Measurements from ENCODE around the gene MMP17. TPM values are rescaled to one million over a fixed set of nuclear protein-coding genes. Genes with fewer than 3 reads are reported as not detected.
"Not testable (repeated sequence)": the region's sequence is repeated elsewhere in the genome, so short reads cannot be mapped to it uniquely, and the experiment has no call there.

Gene MMP17
- total RNA-seq, 1 experiment from 2014 or later: 3.4 TPM

DNA sequence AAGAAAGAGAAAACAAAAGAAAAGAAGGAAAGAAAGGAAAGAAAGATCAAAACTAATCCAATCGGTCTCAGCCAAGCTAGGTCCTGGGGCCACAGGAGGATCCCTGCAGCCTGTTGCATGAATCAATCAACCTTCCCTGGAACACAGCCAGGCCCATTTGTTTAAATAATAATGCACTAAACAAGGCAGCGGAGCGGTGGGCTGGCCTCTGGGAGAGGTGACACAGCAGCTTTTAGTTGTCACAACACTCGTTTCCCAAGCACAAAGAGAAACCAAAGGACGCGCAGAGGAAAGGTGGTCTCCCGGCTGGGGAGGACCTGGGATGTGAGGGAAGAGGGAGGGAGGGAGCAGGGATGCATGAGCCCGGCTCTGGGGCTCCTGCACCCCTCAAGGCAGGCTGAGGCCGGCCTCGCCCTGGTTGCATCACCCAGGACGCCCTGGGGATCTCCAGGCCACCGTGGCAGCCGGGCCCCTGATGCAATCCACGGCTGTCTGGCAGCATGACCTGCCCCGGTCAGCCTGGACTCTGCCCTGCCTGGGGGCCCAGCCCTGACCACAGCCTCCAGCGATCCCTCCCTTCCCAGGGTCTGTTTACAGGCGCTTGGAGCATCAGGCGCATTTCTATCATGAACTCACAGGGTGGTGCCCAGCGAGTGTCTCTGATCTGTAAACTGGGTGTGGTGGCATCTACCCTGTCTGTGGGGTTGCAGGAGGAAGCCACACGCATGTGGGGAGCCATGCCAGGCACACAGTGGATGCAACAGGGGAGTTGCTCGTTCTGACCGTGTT, 32.5 kb downstream of the MMP17 start:
- in situ Hi-C loops (cut with HindIII; ENCODE audit: low sequenced_read_pairs): no loop called here
- DNase-seq (ENCODE audit: low spot score): no peak

GRCh38 chr12:131861261-131862083, 33.3 kb downstream of the MMP17 start:
- no peak for DNase-seq (ENCODE audit: low spot score)
- in situ Hi-C loops (cut with HindIII; ENCODE audit: low sequenced_read_pairs): no loop called here

- in situ Hi-C loops (cut with HindIII; ENCODE audit: low sequenced_read_pairs): no loop called here
- DNase-seq (ENCODE audit: low spot score): no peak
Observed at GRCh38 chr12:131862084-131862441, 33.9 kb downstream of the MMP17 start.

DNA sequence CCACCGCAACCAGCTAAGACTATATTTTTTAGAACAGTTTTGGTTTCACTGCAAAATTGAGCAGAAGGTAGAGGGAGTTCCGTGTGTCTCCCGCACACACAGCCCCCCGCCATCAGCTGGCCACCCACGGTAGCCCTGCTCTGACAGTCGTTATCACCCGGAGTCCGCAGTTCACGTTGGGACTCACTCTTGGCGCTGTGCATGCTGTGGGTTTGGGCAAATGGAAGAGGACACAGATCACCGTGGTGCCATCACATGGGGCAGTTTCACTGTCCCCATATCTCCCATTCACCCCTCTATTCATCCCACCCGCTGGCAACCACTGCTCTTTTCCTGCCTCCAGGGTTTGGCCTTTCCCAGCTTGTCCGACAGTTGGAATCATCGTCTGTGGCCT, 34.4 kb downstream of the MMP17 start:
- in situ Hi-C loops (cut with HindIII; ENCODE audit: low sequenced_read_pairs): no loop called here
- DNase-seq (ENCODE audit: low spot score): no peak

DNA sequence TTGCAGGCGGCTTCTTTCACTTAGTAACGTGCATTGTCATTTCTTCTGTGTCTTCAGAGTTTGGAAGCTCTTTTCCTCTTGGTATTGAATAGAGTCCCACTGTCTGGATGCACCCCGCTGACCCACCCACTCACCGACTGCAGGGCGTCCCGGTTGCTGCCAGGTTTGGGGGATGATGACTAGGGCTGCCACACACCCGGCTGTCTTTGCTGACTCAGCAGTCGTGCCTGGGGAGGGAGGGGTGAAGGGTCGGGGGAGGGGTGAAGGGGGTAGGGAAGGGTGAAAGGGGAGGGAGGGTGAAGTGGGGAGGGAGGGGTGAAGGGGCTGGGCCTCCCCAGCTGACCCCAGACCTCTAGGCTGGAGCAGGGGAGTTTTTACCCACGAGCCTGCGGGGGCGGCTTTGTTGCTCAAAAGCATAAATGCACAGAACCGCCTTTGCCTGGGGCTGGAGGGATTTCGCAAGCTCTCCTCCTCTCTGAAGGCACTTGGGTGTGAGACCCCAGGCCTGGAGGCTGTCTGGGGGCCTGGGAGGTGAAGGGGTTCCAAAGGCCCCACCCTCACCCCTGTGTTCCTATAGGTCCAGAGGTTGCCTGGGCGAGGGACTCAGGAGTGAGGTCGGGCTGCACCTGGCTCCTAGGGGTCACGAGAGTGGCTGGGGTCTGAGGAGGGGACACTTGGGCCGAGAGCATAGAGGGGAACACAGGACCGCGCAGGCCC, 35.0 kb downstream of the MMP17 start:
- in situ Hi-C loops (cut with HindIII; ENCODE audit: low sequenced_read_pairs): no loop called here
- DNase-seq (ENCODE audit: low spot score): no peak

- in situ Hi-C loops (cut with HindIII; ENCODE audit: low sequenced_read_pairs): no loop called here
- DNase-seq (ENCODE audit: low spot score): no peak
Observed at GRCh38 chr12:131863711-131864396, 35.7 kb downstream of the MMP17 start.

DNA sequence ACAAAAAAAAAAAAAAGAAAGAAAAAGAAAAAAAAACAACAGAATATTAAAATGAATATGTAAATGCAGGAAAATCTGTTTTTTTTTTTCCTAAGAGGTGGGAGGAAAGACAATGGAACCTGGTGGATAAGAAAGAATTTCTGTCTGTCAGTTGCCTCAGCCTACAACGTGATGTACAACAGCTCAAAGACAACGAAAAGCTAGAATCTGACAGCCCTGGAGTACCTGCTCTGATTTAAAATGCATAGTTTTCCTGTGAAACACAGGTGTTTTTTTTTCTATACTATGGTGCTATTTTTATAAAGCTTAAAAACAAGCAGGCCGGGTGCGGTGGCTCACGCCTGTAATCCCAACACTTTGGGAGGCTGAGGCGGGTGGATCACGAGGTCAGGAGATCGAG, 36.3 kb downstream of the MMP17 start:
- no peak for DNase-seq (ENCODE audit: low spot score)
- in situ Hi-C loops (cut with HindIII; ENCODE audit: low sequenced_read_pairs): no loop called here

- DNase-seq (ENCODE audit: low spot score): no peak
- in situ Hi-C loops (cut with HindIII; ENCODE audit: low sequenced_read_pairs): no loop called here
Observed at GRCh38 chr12:131865180-131865875, 37.1 kb downstream of the MMP17 start.

DNA sequence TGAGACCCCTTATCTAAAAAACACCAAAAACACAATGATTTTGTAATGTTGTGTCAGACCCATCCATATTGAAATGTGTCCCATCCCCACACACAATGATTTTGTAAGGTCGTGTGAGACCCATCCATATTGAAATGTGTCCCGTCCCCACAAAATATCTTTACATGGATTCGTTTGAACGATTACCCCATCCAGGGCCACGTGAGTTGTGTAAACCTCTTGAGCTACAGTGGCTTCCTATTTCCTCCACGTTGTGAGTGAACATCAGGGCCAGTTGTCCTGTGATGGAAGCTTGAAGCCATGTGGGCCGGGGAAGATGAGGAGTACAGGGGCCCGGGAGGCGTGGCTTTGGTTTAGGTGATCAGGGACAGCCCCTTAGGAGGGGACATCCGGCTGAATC, 39.3 kb downstream of the MMP17 start:
- DNase-seq (ENCODE audit: low spot score): no peak
- in situ Hi-C loops (cut with HindIII; ENCODE audit: low sequenced_read_pairs): no loop called here

DNA sequence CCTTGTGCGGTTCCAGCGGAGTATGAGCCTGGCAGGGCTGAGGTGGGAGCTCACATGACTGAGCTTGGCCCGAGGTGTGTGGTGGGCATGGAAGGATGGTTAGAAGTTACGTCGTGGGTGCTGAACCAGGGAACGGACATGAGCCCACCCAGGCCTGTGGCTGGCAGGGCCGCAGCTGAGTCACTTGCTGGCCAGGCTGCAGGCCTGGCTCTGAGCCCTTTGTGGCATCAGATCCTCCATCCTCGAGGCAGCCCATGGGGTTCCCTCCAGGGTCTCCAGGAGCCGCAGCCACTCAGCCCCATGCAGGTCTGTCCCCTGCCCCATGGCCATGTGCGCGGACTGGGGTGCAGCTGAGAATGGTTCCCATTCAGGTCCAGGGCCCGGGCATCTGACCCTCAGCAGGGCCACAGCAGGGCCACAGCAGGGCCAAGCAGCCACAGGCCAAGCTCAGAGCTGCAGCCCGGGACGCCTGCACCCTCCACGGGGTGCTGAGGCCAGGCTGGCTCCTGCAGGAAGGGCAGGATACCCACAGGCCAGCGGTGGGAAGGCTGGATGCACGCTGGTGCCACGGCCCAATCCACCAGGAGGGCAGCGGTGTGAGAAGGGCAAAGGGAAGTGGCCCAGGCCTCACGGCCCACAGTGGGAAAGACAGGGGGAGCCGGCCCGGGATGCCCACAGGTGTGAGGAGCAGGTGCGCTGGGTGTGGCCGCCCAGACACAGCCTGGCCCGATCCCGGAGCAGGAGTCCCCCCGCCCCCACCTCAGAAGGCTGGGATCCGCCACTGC, 39.9 kb downstream of the MMP17 start:
- no peak for DNase-seq (ENCODE audit: low spot score)
- in situ Hi-C loops (cut with HindIII; ENCODE audit: low sequenced_read_pairs): no loop called here

GRCh38 chr12:131869871-131870418, 41.8 kb downstream of the MMP17 start:
- no peak for DNase-seq (ENCODE audit: low spot score)
- in situ Hi-C loops (cut with HindIII; ENCODE audit: low sequenced_read_pairs): no loop called here

- in situ Hi-C loops (cut with HindIII; ENCODE audit: low sequenced_read_pairs): no loop called here
- no peak for DNase-seq (ENCODE audit: low spot score)
Observed at GRCh38 chr12:131871677-131872076, 43.5 kb downstream of the MMP17 start.

GRCh38 chr12:131872154-131873051, 44.2 kb downstream of the MMP17 start:
- no peak for DNase-seq (ENCODE audit: low spot score)
- in situ Hi-C loops (cut with HindIII; ENCODE audit: low sequenced_read_pairs): no loop called here

- DNase-seq (ENCODE audit: low spot score): no peak
- in situ Hi-C loops (cut with HindIII; ENCODE audit: low sequenced_read_pairs): no loop called here
Observed at GRCh38 chr12:131873293-131873692, 45.1 kb downstream of the MMP17 start.

- DNase-seq (ENCODE audit: low spot score); in situ Hi-C loops (cut with HindIII; ENCODE audit: low sequenced_read_pairs): not testable (repeated sequence)
Observed at GRCh38 chr12:131874972-131875371, 46.8 kb downstream of the MMP17 start.

GRCh38 chr12:131877216-131877615, 49.0 kb downstream of the MMP17 start:
- DNase-seq (ENCODE audit: low spot score); in situ Hi-C loops (cut with HindIII; ENCODE audit: low sequenced_read_pairs): not testable (repeated sequence)

DNA sequence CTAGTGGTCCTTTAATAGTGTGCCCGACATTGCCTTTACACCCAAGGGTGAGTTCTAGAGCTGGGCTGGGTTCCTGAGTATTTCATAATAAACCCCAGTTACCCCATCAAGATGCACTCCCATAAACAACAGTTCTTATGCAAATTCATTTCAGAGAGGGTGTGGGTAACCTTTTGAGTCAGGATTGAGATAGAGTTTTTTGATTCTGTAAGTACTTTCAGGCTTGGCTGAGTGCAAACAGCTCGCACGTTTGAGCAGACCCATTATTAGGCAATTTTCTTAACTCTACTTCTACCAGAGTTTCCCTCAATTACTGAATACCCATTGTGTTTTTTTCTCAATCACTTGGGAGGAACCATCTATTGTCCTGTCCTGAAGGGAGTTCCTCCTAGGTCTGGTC, 50.2 kb downstream of the MMP17 start:
- in situ Hi-C loops (cut with HindIII; ENCODE audit: low sequenced_read_pairs); DNase-seq (ENCODE audit: low spot score): not testable (repeated sequence)

Measured in G401 (cell line).